GM21367 (cell line): ENCODE results near the gene NSG1.

ENCODE experiments used
- ATAC-seq: cut with Tn5 transposase; IDR thresholded peaks from one replicate; pipeline ENCODE4 v1.9.1; 2021; ENCODE audit not compliant: unreplicated experiment

Gene NSG1

DNA sequence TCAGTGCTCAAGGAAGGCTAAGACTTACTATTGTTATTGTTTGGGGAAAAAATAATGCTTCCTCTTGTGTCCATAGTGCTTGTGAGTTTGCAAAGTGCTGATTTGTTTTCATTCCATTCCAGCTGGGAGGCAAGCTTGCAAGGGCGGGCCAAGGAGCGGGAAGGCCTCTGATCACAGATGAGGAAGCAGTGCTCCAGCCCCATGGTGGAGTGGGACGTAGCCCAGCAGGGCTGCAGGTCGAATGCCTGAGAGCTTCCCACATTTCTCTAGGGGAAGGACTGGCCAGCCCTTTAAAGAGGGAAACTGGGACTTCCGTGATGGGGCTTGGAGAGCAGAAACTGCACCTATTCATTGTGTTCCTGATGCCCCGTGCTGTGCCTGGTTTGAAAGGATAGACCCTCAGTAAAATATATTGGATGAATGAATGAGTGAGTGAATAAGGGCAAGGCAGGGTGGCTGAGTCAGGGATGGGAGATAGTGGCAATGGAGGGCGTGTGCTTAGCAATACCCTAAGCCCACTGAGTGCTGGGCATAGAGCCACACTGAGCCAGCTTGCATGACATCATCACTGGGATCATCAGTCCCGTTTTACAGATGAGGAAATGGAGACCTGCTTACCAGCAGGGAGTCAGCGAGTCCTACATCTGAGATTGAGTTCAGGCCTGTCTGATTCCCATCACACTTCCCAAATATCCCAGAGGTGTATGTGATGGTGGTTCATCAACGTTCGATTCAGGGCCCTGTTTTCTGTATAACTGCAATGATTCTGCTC is 17.9 kb upstream of the NSG1 start:
- ATAC-seq = no peak

DNA sequence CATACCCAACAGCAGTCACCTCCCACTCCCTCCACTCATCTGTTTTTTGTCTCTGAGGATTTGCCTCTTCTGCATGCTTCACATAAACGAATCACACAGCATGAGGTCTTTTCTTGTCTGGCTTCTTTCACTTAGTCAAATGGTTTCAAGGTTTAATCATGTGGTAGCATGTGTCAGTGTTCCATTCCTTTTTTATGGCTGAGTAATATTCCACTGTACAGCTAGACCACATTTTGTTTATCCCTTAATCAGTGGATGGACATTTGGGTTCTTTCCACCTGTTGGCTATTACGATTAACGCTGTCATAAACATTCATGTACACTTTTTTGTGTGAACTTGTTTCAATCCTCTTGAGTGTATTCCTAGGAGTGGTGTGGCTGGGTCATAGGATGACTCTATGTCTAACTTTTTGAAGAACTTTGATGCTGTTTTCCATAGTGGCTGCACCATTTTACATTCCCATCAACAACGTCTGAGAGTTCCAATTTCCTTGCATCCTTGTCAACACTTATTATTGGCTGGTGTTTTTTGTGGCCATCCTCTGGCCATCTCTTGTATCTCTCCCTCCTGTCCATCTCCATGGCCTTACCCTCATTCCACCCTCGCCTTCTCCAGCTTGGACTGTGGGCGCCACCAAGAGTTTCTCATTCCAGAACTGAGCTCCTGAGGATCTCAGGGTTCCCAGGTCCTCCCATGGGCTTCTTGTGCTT is 12.4 kb upstream of the NSG1 start:
- ATAC-seq = no peak

DNA sequence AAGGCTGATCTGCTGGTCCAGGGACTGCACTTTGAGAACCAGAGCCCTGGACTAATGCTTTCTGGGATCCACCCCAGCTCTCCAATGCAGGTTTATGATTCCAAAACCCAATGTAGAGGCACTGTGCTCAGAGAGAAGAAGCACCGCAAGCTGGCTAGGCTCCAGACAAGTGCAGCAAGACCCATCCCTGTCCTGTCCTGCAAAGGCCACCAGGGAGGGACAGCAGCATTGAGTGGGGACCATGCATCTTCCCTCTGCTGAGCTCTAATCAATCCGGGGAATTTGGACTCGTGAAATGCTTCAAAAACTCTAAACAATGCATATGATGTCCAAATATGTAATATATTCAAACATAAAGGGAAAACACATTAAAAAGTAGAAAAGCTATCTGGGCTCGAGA is 10.8 kb upstream of the NSG1 start:
- ATAC-seq = no peak

DNA sequence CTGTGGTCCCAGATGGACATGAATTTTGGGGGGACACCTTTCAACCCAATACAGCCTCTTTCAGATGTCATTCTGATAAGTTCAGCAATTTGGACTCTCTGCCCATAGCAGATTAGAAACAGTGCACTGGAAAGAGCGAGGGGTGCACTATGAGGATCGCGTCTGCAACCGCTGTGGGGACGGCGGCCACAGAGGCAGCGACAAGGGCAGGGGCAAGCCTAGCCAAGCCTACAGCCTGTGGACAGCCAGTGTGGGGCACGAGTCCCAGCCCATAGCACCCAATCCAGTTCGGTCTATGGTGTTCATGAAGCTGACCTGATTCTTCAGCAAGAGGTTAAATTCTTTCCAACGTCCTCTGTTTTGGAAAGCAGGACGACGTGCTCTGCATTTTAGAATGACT is 9.7 kb upstream of the NSG1 start:
- no peak for ATAC-seq

DNA sequence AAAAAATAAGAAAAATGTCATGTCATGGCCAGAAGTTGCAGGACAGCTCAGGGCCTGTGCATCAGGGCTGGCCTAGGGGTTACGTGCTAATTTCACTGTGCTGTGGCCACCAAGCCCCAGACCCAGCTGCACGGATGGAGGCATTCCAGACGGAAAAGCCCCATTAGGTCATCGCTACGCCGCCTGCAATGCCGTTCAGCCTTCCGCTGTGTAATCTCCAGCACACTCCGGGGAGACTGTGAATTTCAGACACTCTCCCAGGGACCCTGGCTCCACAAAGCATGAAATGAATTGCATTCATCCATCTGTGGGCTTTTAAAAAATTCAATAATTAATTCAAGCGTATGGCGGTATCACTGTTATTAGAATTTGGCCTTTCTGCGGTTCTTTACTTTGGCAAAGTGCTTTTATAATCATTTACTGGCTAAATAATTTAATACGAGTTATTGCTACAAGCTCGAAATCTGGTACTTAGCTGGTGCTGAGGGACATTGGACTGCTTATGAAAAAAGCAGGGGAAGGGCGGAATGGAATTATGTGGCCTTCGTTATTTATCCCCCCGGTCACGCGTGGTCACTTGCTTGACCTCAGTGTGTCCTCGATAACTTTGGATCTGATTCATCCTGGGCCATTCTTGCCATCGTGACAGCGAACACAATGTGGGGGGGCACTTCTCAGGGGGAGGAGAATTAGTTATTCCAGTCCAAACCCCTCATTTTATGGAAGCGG is 9.0 kb upstream of the NSG1 start:
- no peak for ATAC-seq

DNA sequence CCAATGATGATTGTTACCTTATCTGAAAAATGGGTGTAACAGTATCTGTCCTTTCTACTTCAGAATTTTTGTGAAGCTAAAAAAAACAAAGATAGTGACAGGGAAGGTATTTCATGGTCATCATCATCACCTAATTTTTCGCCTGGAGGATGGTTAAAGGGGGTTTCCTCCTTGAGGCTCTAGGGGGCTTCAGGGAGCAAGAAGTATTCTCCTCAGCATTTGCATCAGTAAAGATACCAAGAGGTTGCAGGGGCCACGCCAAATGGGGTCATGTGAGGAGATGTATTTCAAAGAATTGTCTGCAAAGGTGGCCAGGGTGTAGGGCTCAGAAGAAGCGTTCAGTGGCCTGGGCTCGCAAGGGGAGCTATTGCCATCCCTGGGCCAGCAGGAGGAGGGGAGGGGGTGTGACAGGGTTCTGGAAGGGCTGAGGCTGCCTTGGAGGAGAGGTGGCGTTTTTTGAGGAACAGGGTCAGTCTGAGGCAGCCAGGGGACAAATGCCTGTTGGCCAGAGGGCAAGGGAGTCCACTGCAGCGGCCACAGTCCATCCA is 7.3 kb upstream of the NSG1 start:
- no peak for ATAC-seq

DNA sequence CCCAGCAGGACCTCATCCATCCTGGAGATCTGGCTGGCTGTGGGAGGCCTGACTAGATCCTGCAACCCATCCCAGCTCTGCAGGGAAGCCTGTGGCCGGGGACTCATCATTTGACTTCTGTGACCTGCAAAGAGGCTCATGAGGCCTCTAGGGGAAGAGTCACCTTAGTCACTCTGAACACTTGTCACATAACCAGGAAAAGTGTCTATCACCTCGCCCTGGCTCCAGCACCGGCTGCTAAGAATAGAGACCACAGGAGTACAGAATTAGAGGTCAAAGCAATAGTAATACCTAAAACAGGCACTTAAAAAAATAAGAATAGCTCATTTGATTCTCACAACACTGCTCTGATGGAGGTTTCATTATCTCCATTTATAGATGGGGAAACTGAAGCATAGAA is 3.8 kb upstream of the NSG1 start:
- ATAC-seq = no peak

DNA sequence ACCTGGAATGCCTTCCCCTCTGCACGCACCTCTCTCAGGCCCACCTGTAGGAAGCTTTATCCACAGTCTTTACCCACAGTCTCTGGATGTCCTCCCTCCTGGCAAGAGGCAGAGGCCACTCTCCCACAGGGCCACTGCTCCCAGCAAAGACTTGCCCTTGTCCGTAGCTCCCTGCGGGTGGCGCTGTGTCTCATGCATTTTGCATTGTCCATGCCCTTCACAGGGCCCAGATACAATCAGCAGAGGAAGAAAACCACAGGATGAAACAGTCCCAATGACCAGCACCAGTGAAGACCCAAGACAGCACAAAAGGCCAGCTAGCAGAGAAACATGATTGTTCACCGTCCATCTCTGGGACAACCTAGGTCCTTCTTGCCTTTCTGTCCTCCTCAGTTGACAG is 2.1 kb upstream of the NSG1 start:
- no peak for ATAC-seq

DNA sequence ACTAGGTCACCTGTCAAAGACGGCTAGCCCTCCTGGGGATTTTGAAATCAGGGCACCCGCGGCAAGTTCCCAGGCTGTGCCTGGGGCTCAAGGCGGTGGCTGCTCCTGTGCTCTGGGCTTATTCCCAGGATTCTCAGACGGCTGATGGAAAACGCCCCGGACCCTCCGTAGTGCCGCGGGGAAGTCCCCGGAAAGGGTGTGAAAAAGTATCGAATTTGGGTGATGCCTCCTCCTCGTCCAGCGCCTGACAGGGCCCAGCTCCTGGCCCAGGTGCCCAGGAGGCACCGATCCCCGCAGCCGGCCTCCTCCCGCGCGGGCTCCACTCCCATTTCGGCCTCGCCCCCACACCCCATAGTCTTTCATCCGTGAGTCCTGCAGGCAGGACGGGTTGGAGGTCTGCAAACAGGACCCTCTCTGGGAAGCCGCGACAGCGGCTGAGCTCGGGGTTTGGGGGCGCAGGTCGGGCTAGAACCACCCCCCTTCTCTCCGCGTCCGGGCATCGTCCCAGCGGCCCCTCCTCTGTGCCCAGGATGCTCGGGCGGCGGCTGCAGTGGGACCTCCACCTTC is 1.1 kb upstream of the NSG1 start:
- no peak for ATAC-seq

DNA sequence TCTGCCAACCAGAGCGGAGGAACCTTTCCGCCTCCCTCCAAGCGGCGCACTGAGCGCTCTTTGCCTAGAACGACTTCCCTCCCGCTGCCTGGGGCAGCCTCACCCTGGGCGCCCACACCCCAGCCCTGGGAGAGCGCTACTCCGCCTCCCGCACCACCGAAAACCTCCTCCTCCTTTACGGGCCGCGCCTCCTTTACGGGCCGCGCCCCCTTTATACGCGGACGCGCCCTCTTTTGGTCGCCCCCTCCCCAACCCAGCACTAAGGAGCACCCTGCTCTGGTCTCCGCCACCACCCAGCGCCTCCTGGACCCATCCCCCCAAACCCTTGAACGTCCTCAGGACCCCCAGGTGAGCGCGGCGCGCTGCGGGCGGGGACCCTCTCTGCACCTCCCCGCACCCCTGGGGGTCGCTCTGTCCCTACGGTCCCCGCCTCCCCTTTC is 586 bp upstream of the NSG1 start:
- ATAC-seq = no peak

DNA sequence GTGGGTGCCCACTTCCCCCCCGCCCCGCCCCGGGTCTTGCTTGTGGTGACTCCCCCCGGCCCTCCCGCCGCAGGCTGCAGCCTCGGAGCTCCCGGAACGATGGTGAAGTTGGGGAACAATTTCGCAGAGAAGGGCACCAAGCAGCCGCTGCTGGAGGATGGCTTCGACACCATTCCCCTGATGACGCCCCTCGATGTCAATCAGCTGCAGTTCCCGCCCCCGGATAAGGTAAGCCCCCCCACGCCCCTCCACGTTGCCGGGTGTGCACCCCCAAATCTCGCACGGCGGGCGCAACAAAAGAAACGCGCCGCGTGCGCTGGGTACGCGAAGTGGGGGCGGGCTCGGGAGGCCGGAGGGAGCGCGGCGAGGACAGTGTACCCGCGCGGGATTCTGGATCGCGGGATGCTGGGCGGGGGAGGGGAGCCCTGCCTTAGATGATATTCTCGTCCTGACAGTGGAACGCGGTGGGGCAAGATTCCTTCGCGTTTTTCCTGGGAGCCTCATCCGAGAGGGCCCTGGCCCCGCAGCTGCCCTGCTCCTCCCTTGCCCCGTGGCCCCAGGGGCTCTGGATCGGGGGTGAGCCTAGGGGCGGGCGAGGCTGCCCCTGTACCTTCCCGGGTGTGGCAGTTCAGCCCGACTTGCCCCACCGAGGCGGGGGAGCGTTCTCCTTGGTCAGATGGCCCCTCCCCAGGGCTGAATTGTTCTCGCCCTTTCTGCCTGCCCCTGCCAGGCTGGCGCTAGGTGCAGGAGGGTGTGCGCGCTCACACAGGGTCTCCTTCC is 819 bp downstream of the NSG1 start:
- ATAC-seq = no peak

DNA sequence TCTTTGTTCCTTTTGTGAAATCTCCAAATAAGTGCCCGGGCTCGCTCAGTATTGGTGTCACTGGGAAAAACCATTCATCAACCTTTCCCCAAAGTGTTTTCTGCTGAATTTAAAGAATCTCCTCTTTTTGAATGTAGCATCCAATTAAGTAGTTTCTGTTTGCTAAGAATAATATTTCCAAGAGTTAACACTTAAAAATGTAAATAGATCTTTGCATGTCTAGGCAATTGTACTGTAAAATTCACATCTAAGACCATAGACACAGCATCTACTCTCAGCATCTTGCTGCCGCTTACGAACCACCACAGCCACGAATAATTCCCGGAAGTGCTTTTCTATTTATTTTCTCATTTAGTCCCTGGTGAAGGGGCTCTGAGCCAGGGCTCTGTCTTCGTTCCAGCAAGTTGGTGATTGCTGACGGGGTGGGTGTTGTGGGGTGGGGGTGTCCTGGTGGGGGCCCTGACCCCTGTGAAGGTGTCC is 1.4 kb downstream of the NSG1 start:
- no peak for ATAC-seq

DNA sequence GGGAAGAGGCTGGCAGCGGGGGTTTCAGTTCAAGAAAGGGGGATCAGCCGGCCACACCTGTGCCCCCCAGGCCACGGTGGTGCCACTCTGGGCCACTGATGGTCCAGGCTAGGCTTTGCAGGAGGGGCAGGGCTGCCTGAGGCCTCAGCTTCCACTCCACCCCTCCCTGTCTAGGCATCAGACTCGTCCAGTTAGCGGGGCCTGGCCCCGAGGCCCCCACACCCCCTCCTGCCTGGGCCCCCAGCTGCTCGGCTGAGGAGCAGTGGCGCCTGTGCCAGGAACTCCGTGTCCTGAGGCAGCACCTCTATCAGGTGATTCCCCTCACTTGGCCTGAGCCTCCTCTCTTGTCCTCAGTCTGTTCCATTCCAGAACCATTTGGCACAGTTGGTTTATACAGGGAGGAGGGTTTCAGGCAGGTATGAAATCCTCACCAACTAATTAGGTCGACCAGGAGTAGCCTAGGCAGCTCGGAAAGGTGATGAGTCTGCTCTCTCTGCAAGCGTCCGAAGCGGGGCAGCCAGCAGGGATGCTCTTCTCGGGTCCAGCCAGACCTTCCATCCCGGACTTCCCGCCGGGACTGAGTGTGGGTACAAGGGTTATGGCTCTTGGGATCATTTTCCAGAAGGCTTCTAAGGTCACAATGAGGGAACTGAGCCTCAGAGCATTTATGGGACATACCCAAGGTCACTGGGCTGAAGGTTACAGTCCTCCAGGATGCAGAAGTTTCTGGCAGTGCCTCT is 2.1 kb downstream of the NSG1 start:
- ATAC-seq = no peak

DNA sequence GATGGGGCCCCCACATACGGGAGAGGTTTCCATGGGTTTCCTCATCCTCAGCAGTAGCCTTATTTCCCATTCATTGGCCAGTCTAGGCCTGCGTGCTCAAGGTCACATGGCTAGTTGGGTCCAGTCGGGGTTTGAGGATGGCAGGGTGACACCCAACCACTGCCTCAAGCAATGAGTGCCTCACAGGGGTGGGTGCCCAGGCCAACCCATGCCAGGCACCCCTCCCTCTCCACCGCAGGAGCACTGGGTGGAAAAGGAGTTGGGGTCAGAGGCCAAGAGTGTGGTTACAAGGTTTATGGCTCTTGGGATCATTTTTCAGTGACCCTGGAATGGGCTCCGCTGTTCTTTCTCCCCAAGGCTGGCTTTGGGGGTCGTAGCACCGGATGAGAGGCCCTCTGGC is 3.1 kb downstream of the NSG1 start:
- ATAC-seq = no peak

DNA sequence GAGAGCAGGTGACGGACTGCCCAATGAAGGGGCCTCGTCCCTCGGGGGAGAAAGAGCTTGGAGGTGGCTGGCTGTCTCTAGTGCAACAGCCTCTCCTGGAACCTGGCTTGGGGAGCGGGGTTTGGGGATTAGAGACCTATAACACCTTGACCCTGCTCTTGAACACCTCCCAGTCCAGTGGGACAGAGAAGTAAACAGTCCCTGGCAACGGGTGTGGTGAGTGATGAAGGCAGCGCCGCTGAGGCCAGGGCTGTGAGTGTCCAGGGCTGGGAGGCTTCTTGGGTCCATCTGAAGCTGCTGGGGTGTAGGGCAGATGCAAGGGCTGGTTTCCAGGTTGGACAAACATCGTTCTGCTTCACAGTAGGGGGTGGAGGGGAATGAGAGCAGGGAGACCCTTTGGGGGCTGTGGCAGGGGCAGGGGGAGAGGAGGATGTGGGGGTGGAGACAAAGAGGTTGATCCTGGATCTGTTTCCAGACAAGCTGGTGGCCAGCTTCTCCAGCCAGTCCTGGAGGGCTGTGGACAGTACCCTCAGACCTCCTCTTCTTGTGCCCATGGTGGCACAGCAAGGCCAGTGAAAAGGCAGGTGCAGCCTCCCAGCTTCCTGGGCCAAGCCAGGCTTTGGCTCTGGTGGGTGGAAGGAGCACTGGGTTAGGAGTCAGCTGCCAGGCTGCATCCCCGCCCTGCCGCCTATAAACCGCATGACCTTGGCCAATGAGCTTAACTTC is 3.8 kb downstream of the NSG1 start:
- no peak for ATAC-seq

DNA sequence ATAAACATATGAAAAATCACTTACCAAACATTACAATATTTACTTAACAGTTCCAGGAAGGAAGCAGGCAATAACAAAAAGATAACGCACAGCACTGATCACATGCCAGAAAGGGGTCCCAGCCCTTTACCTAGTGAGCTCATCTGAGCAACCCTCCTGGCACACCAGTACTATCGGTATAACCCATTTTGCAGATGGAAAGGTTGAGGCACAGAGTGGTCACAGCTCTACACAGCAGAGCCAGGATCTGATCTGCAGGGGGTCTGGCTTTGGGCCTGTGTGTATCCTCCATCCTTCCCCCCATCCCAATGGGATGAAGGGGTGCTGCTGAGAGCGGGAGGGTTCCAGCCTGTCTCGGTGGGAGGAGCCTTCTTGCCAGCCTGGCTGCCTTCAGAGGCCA is 5.0 kb downstream of the NSG1 start:
- ATAC-seq = no peak

DNA sequence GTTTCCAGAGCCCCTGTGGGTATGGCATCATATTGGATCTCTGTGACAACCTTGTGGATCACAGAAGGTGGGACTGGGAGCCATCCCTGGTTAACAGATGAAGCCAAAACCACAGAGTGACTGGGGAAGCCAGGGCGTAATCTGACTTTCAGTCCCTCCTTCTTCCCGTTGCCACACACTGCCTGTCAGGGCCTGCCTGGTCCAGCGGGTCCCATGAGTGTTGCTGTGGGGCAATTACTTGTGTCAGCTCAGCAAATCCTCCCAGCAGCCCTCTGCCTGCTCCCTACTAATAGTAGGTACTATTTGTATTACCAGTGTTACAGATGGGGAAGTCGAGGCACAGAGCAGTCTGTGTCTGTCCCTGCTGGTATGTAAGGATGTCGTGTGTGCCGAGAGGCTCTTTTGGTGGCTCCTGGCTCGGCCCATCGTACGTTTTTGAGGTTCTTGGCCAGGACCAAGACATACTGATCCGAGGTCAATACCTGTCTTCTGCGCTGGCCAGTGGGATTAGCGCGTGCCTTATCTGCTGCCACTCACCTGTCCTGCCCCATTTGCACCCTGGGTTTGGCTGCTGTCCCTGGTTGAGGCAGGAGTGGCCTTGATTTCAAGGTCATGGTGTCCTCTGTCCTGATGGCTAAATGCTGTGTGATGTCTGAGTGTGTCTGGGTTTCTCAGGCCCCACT is 5.7 kb downstream of the NSG1 start:
- no peak for ATAC-seq

DNA sequence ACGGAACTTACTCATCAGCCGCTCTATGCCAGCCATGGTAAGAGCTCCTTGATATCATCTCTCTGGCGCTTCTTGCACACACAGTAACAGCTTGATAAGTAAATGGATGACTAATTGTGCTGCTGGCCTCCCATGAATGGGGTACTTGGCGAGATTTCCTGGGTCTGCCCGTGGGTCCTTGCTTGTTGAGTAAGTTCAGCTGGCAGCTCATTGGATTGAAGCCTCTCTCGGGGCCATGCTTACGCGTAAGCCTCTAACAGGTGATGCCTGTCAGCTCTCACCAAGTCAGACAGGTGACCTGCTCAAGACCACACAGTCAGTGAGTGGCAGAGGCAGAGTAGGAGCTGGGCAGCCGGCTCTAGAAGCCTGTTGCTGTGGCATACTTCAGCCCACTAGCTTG is 7.7 kb downstream of the NSG1 start:
- ATAC-seq = no peak

DNA sequence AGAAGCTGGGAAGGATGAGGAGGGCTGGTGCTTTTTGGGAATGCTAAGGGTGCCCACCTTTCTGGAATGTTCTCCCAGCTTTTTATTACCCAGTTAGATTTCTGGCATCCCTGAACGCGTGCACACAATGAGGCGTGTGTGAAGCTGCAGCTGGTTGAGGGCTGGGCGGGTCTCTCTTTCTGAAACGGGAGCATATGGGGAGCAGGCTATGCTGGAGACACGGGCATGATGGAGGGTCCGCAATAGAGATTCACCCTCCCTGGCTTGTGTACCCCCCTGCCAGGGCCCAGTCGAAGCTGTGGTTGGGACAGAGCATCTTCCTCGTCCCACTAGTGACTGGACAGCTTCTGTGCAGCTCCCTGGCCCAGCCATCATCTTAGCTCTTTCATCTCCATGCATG is 8.5 kb downstream of the NSG1 start:
- no peak for ATAC-seq
